A673 (cell line): ENCODE data around the gene C4orf50. TPM values are rescaled to one million over a fixed set of nuclear protein-coding genes. Genes with fewer than 3 reads are reported as not detected.

ENCODE experiments used
- BruUV-seq: library from RNA; stranded (reverse); fragments of 400-500 nt; replicated peaks from 2 replicates; lab custom pipeline; 2021; lab: Mats Ljungman, UMichigan
- CTCF ChIA-PET: fragments of 300-600 bp; sonication (Branson Sonifier 250); formaldehyde crosslinking; loops from one replicate; lab custom pipeline; 2022; ENCODE audit warnings: antibody characterized with exemption; lab: Charles Lee
- POLR2A ChIA-PET: fragments of 300-600 bp; sonication (Branson Sonifier 250); formaldehyde crosslinking; loops from one replicate; lab custom pipeline; 2022; ENCODE audit warnings: antibody characterized with exemption; ENCODE audit not compliant: low non-redundant PET; lab: Charles Lee
- DNase-seq: peaks from one replicate; pipeline ENCODE4 v3.0.0-alpha.2; 2015; ENCODE audit warnings: low spot score
- H3K27ac ChIP-seq: fragments of 200-600 bp; sonication (generic); 2 replicates; pipeline ENCODE4 v1.5.1; 2016; ENCODE audit warnings: mixed run types, low read depth, mild to moderate bottlenecking, mixed read lengths, antibody characterized with exemption, low read length; ENCODE audit not compliant: poor library complexity, severe bottlenecking
- H3K27me3 ChIP-seq: fragments of 200-600 bp; sonication (generic); replicated peaks from 2 replicates; pipeline ENCODE4 v1.6.1; 2017; ENCODE audit warnings: mixed run types, low read depth, mild to moderate bottlenecking, mixed read lengths, antibody characterized with exemption, low read length; ENCODE audit not compliant: insufficient read depth, poor library complexity
- H3K36me3 ChIP-seq: fragments of 200-600 bp; sonication (generic); 2 replicates; pipeline ENCODE4 v1.6.1; 2016; ENCODE audit warnings: mixed run types, mild to moderate bottlenecking, mixed read lengths, antibody characterized with exemption, low read length; ENCODE audit not compliant: insufficient read depth, poor library complexity, severe bottlenecking
- H3K4me1 ChIP-seq: fragments of 200-600 bp; sonication (generic); 2 replicates; pipeline ENCODE4 v1.6.1; 2017; ENCODE audit warnings: mixed run types, mild to moderate bottlenecking, mixed read lengths, antibody characterized with exemption, low read length; ENCODE audit not compliant: insufficient read depth, poor library complexity, severe bottlenecking
- H3K4me3 ChIP-seq: fragments of 200-600 bp; sonication (generic); 2 replicates; pipeline ENCODE4 v1.5.1; 2016; ENCODE audit warnings: low read depth, mixed run types, mild to moderate bottlenecking, mixed read lengths, low read length; ENCODE audit not compliant: poor library complexity, severe bottlenecking
- H3K9me3 ChIP-seq: fragments of 200-600 bp; sonication (generic); 2 replicates; pipeline ENCODE4 v1.6.1; 2016; ENCODE audit warnings: mixed run types, low read depth, mild to moderate bottlenecking, mixed read lengths, antibody characterized with exemption, low read length; ENCODE audit not compliant: poor library complexity, severe bottlenecking
- CTCF ChIP-seq: fragments of 300-800, 200-600 bp; sonication (generic); conservative IDR thresholded peaks from 2 replicates; pipeline ENCODE4 v1.5.1; 2017; ENCODE audit warnings: low read depth, mild to moderate bottlenecking, antibody characterized with exemption, low read length, moderate library complexity, mixed read lengths
- EZH2 ChIP-seq: fragments of 200-600 bp; sonication (generic); IDR thresholded peaks from 2 replicates; pipeline ENCODE4 v1.6.1; 2017; ENCODE audit warnings: borderline replicate concordance, low read depth, mild to moderate bottlenecking, mixed read lengths, antibody characterized with exemption, low read length; ENCODE audit not compliant: poor library complexity, severe bottlenecking
- intact Hi-C: fragments of 100-400 bp; cut with micrococcal nuclease; formaldehyde crosslinking; loops from one replicate; pipeline ENCODE4 v1.10.0; 2022; ENCODE audit not compliant: unreplicated experiment
- total RNA-seq: library from RNA; stranded (reverse); gene quantifications from 2 replicates; pipeline ENCODE4 v1.2.3, GENCODE V29; 2021

The C4orf50 gene
- total RNA-seq, 1 experiment from 2014 or later = not detected

- H3K9me3 ChIP-seq = no peaks in the 10 kb centered on the region
- H3K36me3 ChIP-seq = no peaks in the 10 kb centered on the region
- ChIA-PET POLR2A (no interaction called here), CTCF (no interaction called here)
- H3K4me3 ChIP-seq = no peak overlapping the region
- peaks cover 53% of the 10 kb centered on the region for H3K27me3 ChIP-seq
- no TSS peak for BruUV-seq
- DNase-seq = no peak
- intact Hi-C loops = no loop called here
- H3K4me1 ChIP-seq = no peaks in the 10 kb centered on the region
- no peak for TF ChIP-seq CTCF
- TF ChIP-seq EZH2 = no peak
- no peak overlapping the region for H3K27ac ChIP-seq
These were observed 31.0 kb upstream of the C4orf50 start for GRCh38 chr4:6049278-6049677.

GRCh38 chr4:6048537-6048936 is 30.3 kb upstream of the C4orf50 start:
- H3K4me1 ChIP-seq = no peaks in the 10 kb centered on the region
- H3K9me3 ChIP-seq = no peaks in the 10 kb centered on the region
- no peak for DNase-seq
- no TSS peak for BruUV-seq
- CTCF ChIA-PET = no interaction called here
- H3K27me3 ChIP-seq = peaks cover 60% of the 10 kb centered on the region
- POLR2A ChIA-PET = no interaction called here
- H3K27ac ChIP-seq = no peak overlapping the region
- intact Hi-C loops = no loop called here
- no peak overlapping the region for H3K4me3 ChIP-seq
- no peaks in the 10 kb centered on the region for H3K36me3 ChIP-seq
- TF ChIP-seq EZH2 (no peak), CTCF (no peak)

GRCh38 chr4:6047130-6047673 is 29.0 kb upstream of the C4orf50 start:
- H3K36me3 ChIP-seq = no peaks in the 10 kb centered on the region
- intact Hi-C loops = no loop called here
- H3K27me3 ChIP-seq = peaks cover 53% of the 10 kb centered on the region
- ChIA-PET CTCF (no interaction called here), POLR2A (no interaction called here)
- no peak overlapping the region for H3K27ac ChIP-seq
- no peak for DNase-seq
- H3K4me1 ChIP-seq = no peaks in the 10 kb centered on the region
- no peak overlapping the region for H3K4me3 ChIP-seq
- no peak for TF ChIP-seq EZH2
- TF ChIP-seq CTCF = no peak
- BruUV-seq = no TSS peak
- H3K9me3 ChIP-seq = no peaks in the 10 kb centered on the region
